ENCODE data around the gene DNAH7.
"Not testable (repeated sequence)": the region's sequence is repeated elsewhere in the genome, so short reads cannot be mapped to it uniquely, and the experiment has no call there.

Gene DNAH7

DNA sequence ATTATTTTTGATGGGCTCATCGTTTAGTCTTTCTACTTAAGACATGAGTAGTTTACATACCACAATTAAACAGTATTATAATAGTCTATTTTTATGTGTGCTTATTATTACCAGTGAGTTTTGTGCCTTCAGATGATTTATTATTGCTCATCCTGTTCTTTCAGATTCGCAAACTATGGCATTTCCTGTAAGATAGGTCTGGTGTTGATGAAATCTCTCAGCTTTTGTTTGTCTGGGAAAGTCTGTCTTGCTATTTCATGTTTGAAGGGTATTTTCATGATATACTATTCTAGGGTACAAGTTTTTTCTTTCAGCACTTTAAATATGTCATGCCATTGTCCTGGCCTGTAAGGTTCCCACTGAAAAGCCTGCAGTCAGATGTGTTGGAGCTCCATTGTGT is 101.3 kb downstream of the DNAH7 start:
- DNase-seq (ENCODE audit: low read depth): no peak

- DNase-seq (ENCODE audit: low read depth): no peak
These were observed 106.8 kb downstream of the DNAH7 start for GRCh38 chr2:195961873-195962272.

DNA sequence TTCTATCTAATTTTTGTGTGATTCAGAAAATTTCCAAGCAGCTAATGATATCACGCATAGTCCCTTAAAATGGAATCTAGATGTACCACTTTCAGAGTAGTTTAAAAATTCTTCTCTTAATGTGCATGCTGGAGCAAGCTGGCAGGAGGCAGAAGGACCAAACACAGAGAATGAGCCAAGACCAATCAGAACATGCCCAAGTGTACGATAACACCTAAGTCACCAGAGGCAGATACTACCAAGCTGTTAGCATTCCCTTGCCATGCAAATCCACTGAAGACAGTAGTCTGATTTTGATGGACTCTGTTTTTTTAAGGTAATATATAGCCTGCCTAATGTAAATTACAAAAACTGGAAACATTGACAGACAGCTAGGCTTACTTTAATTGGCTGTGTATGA is 109.3 kb downstream of the DNAH7 start:
- no peak for DNase-seq (ENCODE audit: low read depth)

DNA sequence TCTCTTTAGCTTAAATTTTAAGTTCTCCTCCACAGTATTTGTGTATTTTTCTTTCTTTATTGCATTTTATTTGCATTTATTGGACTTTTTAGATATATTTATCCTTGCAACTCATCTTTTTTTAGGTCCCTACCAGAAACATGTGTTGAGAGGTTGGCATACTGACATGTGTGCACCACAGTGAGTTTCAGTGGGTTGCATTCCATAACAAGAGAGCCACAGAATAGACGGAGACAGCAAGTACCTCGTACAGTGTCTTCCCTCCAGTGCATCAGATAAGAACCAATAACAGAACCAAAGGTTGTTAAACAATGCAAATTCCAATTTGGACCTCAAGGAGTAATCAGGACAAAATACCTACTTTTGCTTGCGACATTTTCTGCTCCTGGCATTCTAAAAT is 111.9 kb downstream of the DNAH7 start:
- DNase-seq (ENCODE audit: low read depth): no peak

DNA sequence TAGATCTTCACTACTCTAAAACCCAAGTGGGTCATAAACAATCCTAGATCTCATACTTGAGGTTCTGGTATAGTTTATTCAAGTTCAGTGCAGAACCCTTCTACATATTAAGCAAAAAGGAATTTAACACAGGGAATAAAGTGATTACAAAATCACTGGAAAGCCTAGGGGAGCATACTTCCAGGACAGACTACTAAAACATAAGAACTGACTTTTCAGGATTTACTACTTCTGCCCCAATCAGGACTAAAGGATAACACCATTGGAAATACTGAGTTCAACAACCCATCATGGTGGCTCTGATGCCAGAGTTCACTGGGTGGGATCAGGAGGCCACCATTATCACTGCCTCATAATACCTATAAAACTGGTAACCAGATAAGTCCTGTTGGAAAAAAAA is 123.6 kb downstream of the DNAH7 start:
- no peak for DNase-seq (ENCODE audit: low read depth)

DNA sequence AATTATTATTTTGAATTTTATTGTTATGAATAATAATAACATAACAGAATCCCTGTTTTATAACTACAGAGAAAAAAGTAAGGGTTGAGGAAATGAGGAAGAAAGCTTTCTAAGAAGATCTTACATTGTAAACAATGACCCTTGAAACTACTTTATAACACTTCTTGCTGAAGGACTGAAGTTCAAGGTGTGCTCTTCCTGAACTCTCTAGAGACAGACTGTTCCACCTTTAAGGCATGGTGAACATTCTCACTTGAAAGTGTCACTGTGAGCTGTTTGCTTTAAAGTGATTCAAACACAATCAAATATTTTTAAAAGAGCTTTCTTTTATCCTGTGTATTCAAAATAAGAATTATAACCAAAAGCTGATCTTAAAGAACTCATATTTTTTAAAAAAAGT is 131.5 kb downstream of the DNAH7 start:
- DNase-seq (ENCODE audit: low read depth): no peak

DNA sequence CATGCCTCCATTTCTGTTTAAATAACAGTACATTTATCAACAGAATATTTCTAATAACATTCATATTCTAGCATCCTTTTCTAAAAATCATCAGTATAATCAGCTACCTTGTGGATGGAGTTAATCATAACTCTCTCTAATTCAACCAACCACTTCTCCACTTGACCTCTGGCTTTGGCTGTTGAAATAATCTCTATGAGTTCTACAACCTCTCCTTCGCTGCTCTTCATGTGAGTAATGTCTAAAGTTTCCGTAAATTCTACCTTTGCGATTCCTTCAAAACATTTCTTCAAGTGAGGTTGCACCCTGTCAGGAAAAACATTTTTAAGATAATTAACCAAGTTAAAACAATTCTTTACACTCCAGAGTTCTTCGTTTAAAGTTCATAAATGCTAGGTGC is 134.2 kb downstream of the DNAH7 start:
- no peak for DNase-seq (ENCODE audit: low read depth)

DNA sequence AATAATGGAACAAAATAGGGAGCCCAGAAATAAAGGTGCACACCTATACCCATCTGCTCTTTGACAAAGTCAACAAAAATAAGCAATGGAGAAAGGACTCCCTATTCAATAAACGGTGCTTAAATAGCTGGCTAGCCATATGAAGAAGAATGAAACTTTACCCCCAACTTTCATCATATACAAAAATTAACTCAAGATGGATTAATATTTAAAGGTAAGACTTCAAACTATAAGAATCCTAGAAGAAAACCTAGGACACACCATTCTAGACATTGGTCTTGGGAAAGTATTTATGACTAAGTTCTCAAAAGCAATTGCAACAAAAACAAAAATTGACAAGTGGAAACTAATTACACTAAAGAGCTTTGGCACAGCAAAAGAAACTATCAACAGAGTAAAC is 139.1 kb downstream of the DNAH7 start:
- no peak for DNase-seq (ENCODE audit: low read depth)

GRCh38 chr2:195925120-195925519 is 143.5 kb downstream of the DNAH7 start:
- no peak for DNase-seq (ENCODE audit: low read depth)

DNA sequence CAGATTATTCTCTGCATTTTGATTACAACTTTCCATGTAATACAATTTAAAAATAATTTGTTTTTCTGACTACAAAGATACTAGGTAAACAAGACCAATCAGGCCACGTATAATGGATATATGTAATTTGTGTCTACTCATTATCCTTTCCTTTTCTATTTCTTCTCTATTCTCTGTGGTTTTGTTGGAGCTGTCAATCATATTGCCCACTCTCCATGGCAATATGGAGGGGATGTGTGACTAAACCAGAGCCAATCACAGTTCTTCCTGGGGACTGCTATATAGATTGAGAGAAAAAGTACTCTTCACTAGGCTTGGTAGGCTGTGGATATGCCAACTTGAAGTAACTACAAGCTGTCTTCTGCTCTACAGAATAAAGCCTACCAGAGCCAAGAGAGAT is 144.7 kb downstream of the DNAH7 start:
- no peak for DNase-seq (ENCODE audit: low read depth)

DNA sequence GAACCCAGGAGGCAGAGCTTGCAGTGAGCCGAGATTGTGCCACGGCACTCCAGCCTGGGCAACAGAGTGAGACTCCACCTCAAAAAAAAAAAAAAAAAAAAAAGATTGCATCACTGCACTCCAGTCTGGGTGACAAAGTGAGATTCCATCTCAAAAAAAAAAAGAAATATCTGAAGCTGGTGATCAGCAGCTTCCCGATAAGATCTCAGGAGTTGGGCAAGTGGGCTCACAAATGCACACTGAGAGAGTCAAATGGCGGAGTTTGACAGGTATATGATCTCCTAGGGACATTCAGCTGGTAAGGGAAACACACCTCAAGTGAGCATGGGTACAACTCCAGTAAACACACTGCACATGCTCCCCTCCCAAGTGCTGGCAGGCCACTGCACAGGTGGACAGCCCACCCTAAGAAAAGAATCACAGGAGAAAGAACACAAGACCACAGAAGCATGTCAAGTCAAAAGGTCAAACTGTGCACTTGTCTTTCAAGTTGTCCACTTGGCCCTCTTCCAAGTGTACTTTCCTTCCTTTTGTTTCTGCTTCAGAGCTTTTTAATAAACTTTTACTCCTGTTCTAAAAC is 151.5 kb downstream of the DNAH7 start:
- not testable (repeated sequence) for DNase-seq (ENCODE audit: low read depth)

GRCh38 chr2:195912079-195912478 is 156.6 kb downstream of the DNAH7 start:
- DNase-seq (ENCODE audit: low read depth): no peak

DNA sequence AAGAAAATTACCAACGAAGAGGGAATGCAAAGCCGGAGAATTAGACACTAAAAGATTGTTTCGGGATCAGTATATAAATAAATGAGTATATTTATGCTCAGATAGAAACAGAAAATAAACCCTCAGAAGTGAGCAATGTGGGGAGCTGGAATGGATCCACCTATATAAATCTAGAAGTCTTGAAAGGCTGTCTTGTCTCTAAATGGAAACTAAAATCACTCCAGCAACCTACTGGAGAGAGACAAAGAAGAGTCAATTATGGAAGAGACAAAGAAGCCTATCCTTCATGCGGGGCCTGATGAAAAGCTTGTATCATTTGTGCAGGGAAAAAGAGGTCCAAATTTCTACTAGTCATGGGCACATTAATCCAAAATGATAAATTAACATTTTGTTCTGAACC is 158.1 kb downstream of the DNAH7 start:
- DNase-seq (ENCODE audit: low read depth): no peak

GRCh38 chr2:195909926-195910325 is 158.7 kb downstream of the DNAH7 start:
- DNase-seq (ENCODE audit: low read depth): no peak

DNA sequence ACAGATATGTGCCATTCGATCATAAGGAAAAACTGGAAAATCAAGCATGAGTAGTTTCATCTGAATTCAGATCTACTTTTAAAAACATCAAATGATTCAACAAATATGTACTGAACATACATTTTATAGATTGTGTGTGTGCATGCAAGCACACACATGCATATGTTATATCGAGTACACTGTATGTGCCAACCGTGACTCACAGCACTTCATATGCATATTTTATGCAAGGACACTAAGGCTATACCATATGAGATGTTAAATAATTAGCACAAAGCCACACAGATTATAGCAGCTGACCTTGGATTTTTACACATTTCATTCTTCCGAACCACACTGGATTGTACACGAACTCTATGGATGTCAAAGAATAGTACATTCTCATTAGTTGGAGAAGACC is 161.2 kb downstream of the DNAH7 start:
- no peak for DNase-seq (ENCODE audit: low read depth)

DNA sequence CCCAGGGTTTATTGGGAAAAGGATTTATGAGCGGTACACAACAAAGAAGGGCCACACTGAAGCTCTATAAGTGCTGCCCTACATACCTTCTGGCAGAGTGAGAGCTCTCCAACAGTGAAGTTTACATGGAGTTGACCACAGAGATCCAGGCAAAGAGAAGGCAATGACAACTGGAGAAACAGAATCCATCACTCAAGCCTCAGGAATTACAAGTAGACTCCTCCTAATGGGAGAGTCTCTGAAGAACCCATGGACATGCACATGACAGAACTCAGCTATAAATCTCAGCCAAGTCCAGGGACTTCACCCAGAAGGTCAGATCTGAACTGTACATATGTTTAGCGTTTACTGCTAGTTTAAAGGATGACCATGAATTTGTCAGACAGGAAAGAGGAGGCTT is 164.7 kb downstream of the DNAH7 start:
- DNase-seq (ENCODE audit: low read depth): no peak

DNA sequence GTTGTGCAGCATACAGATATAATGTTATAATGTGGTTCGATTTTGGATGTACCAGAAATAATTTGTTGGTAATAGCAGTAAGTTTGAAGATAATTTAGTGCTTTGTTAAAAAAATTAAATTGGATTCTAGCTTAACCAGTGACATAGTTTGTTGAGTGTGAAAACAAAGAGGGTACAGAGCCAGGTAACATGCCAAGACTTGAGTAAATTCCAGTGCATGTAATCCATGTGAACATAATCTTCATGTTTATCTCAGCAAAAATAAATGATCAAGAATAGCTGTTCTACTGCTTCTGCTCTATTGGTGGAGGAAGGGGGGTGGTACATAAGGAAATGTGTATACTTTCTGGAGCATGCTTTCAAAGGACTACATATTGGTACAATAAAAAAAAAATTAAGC is 165.8 kb downstream of the DNAH7 start:
- DNase-seq (ENCODE audit: low read depth): no peak

DNA sequence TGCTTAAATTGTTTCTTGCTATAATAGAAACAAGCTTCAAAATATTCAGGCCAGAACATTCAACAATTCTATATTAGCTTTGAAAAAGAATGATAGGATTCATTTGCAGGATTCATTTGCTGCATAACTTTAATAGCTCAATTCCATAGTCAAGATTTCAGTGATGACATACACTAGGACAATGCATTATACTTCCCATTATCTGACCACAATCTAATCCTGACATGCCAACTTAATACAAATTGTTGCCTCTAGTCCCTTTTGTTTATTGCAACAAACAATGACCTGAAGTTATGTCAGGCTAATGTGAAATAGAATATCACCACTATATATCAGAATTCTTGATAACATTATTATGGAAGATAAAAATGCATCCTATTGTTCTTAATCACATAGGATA is 169.4 kb downstream of the DNAH7 start:
- DNase-seq (ENCODE audit: low read depth): no peak

- DNase-seq (ENCODE audit: low read depth): no peak
These were observed 170.0 kb downstream of the DNAH7 start for GRCh38 chr2:195898505-195899191.

DNA sequence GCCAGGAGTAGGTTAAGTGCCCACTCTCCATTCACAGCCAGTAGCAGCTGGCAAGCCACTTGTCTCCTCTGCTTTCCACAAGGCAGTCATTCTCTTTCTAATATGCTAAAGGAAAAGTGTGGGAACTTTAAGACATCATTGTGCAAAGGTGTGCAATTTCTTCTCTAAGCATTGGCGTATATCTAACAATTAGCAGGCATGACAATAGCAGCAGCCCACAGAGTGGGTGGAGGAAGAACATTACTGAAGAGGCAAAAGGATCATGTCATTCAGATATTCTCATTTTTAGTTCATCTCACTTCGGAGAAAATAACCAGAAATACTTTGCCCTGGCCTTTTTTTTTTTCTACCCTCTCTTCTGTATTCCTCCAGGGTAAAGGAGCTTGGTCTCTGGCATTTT is 177.6 kb downstream of the DNAH7 start:
- no peak for DNase-seq (ENCODE audit: low read depth)

DNA sequence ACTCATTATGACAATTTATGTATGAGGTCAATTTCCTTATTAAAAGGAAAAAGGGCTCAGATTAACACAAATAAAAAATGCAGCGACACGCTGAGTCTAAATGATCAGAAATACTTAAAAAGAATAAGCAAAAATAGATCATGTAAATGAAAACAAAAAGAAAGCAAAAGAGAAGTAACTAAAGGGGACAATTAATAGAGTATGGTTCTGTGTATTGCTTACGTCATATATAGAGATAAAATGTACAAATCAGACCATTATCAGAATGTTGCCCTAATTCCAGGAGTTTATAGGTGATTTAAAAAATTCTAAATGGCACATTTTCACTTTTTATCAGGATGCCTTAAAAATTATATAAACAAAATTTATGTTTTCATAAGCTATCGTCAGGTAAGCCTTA is 189.5 kb downstream of the DNAH7 start:
- no peak for DNase-seq (ENCODE audit: low read depth)

- DNase-seq (ENCODE audit: low read depth): no peak
These were observed 197.3 kb downstream of the DNAH7 start for GRCh38 chr2:195871326-195871725.

GRCh38 chr2:195864316-195864715 is 204.3 kb downstream of the DNAH7 start:
- DNase-seq (ENCODE audit: low read depth): no peak

DNA sequence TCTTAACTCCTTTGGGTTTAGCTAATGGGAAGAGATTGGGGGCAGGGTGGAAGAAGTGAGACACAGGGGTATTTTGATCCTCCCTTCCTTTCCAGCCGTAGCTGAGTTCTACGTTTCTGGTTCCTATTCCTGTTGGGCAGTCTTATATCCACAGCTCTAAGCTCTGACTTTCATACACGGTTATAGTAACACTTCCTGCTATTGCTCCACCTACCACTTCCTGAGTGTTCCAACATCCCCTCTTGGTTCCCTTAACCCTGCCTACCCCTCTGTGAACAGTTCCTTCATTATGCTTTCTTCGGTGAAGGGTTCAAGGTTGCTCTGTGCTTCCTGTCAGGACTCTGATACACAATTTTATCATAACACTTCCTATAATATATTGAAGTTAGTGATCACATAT is 205.1 kb downstream of the DNAH7 start:
- DNase-seq (ENCODE audit: low read depth): no peak

Data from stimulated activated CD8-positive, alpha-beta memory T cell treated with anti-CD3 and anti-CD28 coated beads, Interleukin-12 subunit alpha, Interleukin-12 subunit beta, amount 100 ng/mL, for 1 hour (primary cell).